HCT116 (cell line): ENCODE measurements around the gene RFLNA. TPM values are rescaled to one million over a fixed set of nuclear protein-coding genes. Genes with fewer than 3 reads are reported as not detected.

ENCODE experiments used
- ATAC-seq: fragments of 200-7000 bp; cut with Tn5 transposase; 2 replicates; pipeline ENCODE4 v1.9.1; 2020; ENCODE audit warnings: mild to moderate bottlenecking, moderate library complexity
- BruUV-seq: library from RNA; stranded (reverse); fragments of 400-500 nt; replicated peaks from 2 replicates; lab custom pipeline; 2021; lab: Mats Ljungman, UMichigan
- CTCF ChIA-PET: fragments of 300-600 bp; sonication (Branson Sonifier 250); formaldehyde crosslinking; loops from one replicate; lab custom pipeline; 2021; ENCODE audit warnings: antibody characterized with exemption; lab: Charles Lee
- POLR2A ChIA-PET: fragments of 300-600, 350-600 bp; sonication (Branson Sonifier 250); formaldehyde crosslinking; loops from one replicate; lab custom pipeline; 2021; ENCODE audit warnings: antibody characterized with exemption; lab: Charles Lee
- RAD21 ChIA-PET, 2 experiments: fragments of 300-600 bp; sonication (Branson Sonifier 250); formaldehyde crosslinking; loops; one replicate each; lab custom pipeline; 2023; ENCODE audit warnings: low total read pairs in 2 of 2; ENCODE audit not compliant: uncharacterized antibody in 2 of 2, unreplicated experiment in 2 of 2, low non-redundant PET in 1 of 2; lab: Charles Lee
- DNase-seq: peaks from one replicate; pipeline ENCODE4 v3.0.0-alpha.2; 2010; ENCODE audit warnings: low read depth, low spot score
- H2AFZ ChIP-seq: fragments of 200-600 bp; shearing (Covaris generic), sonication (generic); 2 replicates; pipeline ENCODE4 v1.6.1; 2017; ENCODE audit warnings: low read depth, mixed run types, mixed read lengths, antibody characterized with exemption, low read length; ENCODE audit not compliant: poor library complexity, severe bottlenecking
- H3K27ac ChIP-seq: 2 replicates; pipeline ENCODE4 v1.5.1; 2012; ENCODE audit warnings: low read depth, low read length
- H3K27me3 ChIP-seq: fragments of 200-600 bp; sonication (generic); 2 replicates; pipeline ENCODE4 v1.6.1; 2016; ENCODE audit warnings: mixed run types, low read length, mixed read lengths; ENCODE audit not compliant: insufficient read depth
- H3K36me3 ChIP-seq, 2 experiments: fragments of 200-500 bp in 1 of 2; fragments of 200-600 bp in 1 of 2; sonication (Bioruptor generic) in 1 of 2; sonication (generic) in 1 of 2; 2 replicates each; pipeline versions ENCODE4 v1.5.1 to v1.6.1; 2014 to 2016; ENCODE audit warnings: low read length in 2 of 2, inconsistent platforms in 1 of 2, mixed read lengths in 1 of 2, mixed run types in 1 of 2; ENCODE audit not compliant: insufficient read depth in 2 of 2, control insufficient read depth in 1 of 2
- H3K4me1 ChIP-seq, 2 experiments: fragments of 200-600 bp in 1 of 2; sonication (generic) in 1 of 2; 2 replicates each; pipeline versions ENCODE4 v1.5.1 to v1.6.1; 2012 to 2017; ENCODE audit warnings: low read length in 2 of 2, inconsistent platforms in 1 of 2, mild to moderate bottlenecking in 1 of 2, mixed read lengths in 1 of 2, mixed run types in 1 of 2, moderate library complexity in 1 of 2; ENCODE audit not compliant: insufficient read depth in 2 of 2, control insufficient read depth in 1 of 2
- H3K4me2 ChIP-seq: fragments of 200-600 bp; sonication (generic); 2 replicates; pipeline ENCODE4 v1.6.1; 2017; ENCODE audit warnings: mixed run types, low read length, mixed read lengths
- H3K4me3 ChIP-seq, 2 experiments: fragments of 200-600 bp in 1 of 2; sonication (generic) in 1 of 2; replicated peaks in 1 of 2; 2 replicates each; pipeline ENCODE4 v1.5.1; 2011 to 2016; ENCODE audit warnings: low read length in 2 of 2, control low read depth in 1 of 2, low read depth in 1 of 2, mild to moderate bottlenecking in 1 of 2, mixed read lengths in 1 of 2, mixed run types in 1 of 2
- H3K79me2 ChIP-seq: fragments of 200-600 bp; sonication (generic); 2 replicates; pipeline ENCODE4 v1.6.1; 2017; ENCODE audit warnings: mild to moderate bottlenecking, mixed run types, low read length, moderate library complexity, mixed read lengths; ENCODE audit not compliant: insufficient read depth
- H3K9ac ChIP-seq: fragments of 200-600 bp; sonication (generic); 2 replicates; pipeline ENCODE4 v1.6.1; 2016; ENCODE audit warnings: low read length, mixed read lengths
- H3K9me2 ChIP-seq: fragments of 200-600 bp; sonication (generic), shearing (Covaris generic); 2 replicates; pipeline ENCODE4 v1.6.1; 2017; ENCODE audit warnings: mixed run types, mild to moderate bottlenecking, moderate library complexity; ENCODE audit not compliant: insufficient read depth
- H3K9me3 ChIP-seq, 2 experiments: fragments of 200-500 bp in 1 of 2; fragments of 200-600 bp in 1 of 2; sonication (Bioruptor generic) in 1 of 2; sonication (generic) in 1 of 2; 2 replicates each; pipeline ENCODE4 v1.6.1; 2014 to 2017; ENCODE audit warnings: low read length in 2 of 2, mixed read lengths in 2 of 2, inconsistent platforms in 1 of 2, low read depth in 1 of 2, mild to moderate bottlenecking in 1 of 2, mixed run types in 1 of 2, moderate library complexity in 1 of 2; ENCODE audit not compliant: control insufficient read depth in 1 of 2, insufficient read depth in 1 of 2
- H4K20me1 ChIP-seq: fragments of 200-600 bp; sonication (generic), shearing (Covaris generic); 2 replicates; pipeline ENCODE4 v1.6.1; 2017; ENCODE audit warnings: mixed run types, mild to moderate bottlenecking, moderate library complexity; ENCODE audit not compliant: insufficient read depth
- CBX3 ChIP-seq: IDR thresholded peaks from 2 replicates; pipeline ENCODE4 v1.6.1; 2012; ENCODE audit warnings: low read depth
- CEBPB ChIP-seq: IDR thresholded peaks from 2 replicates; pipeline ENCODE4 v1.6.1; 2012; ENCODE audit warnings: low read depth
- EGR1 ChIP-seq: IDR thresholded peaks from 2 replicates; pipeline ENCODE4 v1.6.1; 2012; ENCODE audit warnings: low read depth
- ELF1 ChIP-seq: IDR thresholded peaks from 2 replicates; pipeline ENCODE4 v1.6.1; 2012; ENCODE audit warnings: low read depth, borderline replicate concordance
- EZH2 ChIP-seq: fragments of 200-600 bp; sonication (generic); IDR thresholded peaks from 2 replicates; pipeline ENCODE4 v1.6.1; 2017; ENCODE audit warnings: antibody characterized with exemption, mixed run types
- EZH2phosphoT487 ChIP-seq: fragments of 200-600 bp; IDR thresholded peaks from 2 replicates; pipeline ENCODE4 v1.6.1; 2018; ENCODE audit warnings: antibody characterized with exemption, borderline replicate concordance
- FOSL1 ChIP-seq: IDR thresholded peaks from 2 replicates; pipeline ENCODE4 v1.6.1; 2012; ENCODE audit warnings: low read depth
- JUND ChIP-seq: IDR thresholded peaks from 2 replicates; pipeline ENCODE4 v1.6.1; 2012
- POLR2A ChIP-seq: IDR thresholded peaks from 2 replicates; pipeline ENCODE4 v1.7.0; 2011; ENCODE audit warnings: borderline replicate concordance; ENCODE audit not compliant: insufficient read depth, insufficient read length; ENCODE audit errors: extremely low read depth
- POLR2AphosphoS5 ChIP-seq: IDR thresholded peaks from 2 replicates; pipeline ENCODE4 v1.6.1; 2011; ENCODE audit warnings: mild to moderate bottlenecking, low read depth, low read length, moderate library complexity
- RAD21 ChIP-seq: IDR thresholded peaks from 2 replicates; pipeline ENCODE4 v1.6.1; 2012; ENCODE audit warnings: low read depth, mild to moderate bottlenecking
- SIN3A ChIP-seq: IDR thresholded peaks from 2 replicates; pipeline ENCODE4 v1.6.1; 2012; ENCODE audit warnings: low read depth
- SP1 ChIP-seq: IDR thresholded peaks from 2 replicates; pipeline ENCODE4 v1.6.1; 2012; ENCODE audit warnings: low read depth
- TCF7L2 ChIP-seq: IDR thresholded peaks from 2 replicates; pipeline ENCODE4 v1.7.0; 2011; ENCODE audit warnings: borderline replicate concordance, inconsistent platforms; ENCODE audit not compliant: insufficient read depth, insufficient read length; ENCODE audit errors: extremely low read depth
- YY1 ChIP-seq: IDR thresholded peaks from 2 replicates; pipeline ENCODE4 v1.6.1; 2011; ENCODE audit warnings: low read length, low read depth, moderate library complexity, mild to moderate bottlenecking; ENCODE audit not compliant: insufficient replicate concordance; ENCODE audit errors: extremely low read depth
- ZFX ChIP-seq: fragments of 450-650 bp; IDR thresholded peaks from 2 replicates; pipeline ENCODE4 v1.6.1; 2017
- intact Hi-C: fragments of 100-400 bp; cut with micrococcal nuclease; formaldehyde crosslinking; loops from 2 replicates; pipeline ENCODE4 v1.10.0; 2022
- total RNA-seq: library from RNA; stranded (reverse); gene quantifications from one replicate; pipeline ENCODE4 v1.2.1, GENCODE V29; 2021; ENCODE audit not compliant: unreplicated experiment
- TF ChIP-seq, protein P1 (sequence below): IDR thresholded peaks from 2 replicates; pipeline ENCODE4 v1.6.1; 2011; ENCODE audit warnings: mild to moderate bottlenecking, low read length, moderate library complexity; ENCODE audit not compliant: insufficient replicate concordance; ENCODE audit errors: extremely low read depth
- TF ChIP-seq, protein P2 (sequence below), 3 experiments: fragments of 200-600 bp in 1 of 3; sonication (generic) in 1 of 3; IDR thresholded peaks in 2 of 3; conservative IDR thresholded peaks in 1 of 3; 2 replicates each; pipeline ENCODE4 v1.5.1; 2012 to 2017; ENCODE audit warnings: low read depth in 2 of 3, low read length in 2 of 3, antibody characterized with exemption in 1 of 3, borderline replicate concordance in 1 of 3, control low read depth in 1 of 3, mild to moderate bottlenecking in 1 of 3, mixed read lengths in 1 of 3, mixed run types in 1 of 3, moderate library complexity in 1 of 3; ENCODE audit not compliant: insufficient read depth in 1 of 3
- TF ChIP-seq, protein P3 (sequence below): IDR thresholded peaks from 2 replicates; pipeline ENCODE4 v1.6.1; 2012; ENCODE audit warnings: low read depth
- TF ChIP-seq, protein P4 (sequence below): IDR thresholded peaks from 2 replicates; pipeline ENCODE4 v1.6.1; 2012

The RFLNA gene
- total RNA-seq, 1 experiment from 2014 or later = not detected

DNA sequence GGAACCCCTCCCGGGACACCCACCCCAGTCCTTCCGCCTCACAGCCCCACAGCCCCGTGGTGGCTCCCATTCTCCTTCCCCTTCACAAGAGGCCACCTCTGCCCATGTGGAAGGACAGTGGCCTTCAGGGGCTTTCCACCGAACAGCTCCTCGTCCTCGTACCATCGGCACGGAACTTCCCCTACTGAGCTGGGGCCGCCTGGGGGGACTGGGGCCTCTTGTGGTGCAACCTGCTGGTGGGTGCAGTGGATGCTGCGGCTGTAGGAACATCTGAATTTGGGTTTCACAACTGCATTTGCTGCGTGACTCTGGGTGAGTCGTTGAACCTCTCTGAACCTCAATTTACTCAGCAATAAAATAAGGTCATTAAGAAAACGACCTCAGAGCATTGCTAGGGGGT lies 50.9 kb downstream of the RFLNA start:
- H3K4me3 ChIP-seq = no peak overlapping the region
- DNase-seq = no peak
- no peaks in the 10 kb centered on the region for H3K79me2 ChIP-seq
- H3K4me1 ChIP-seq = no peaks in the 10 kb centered on the region
- RAD21 ChIA-PET = no interaction called here
- no peaks in the 10 kb centered on the region for H4K20me1 ChIP-seq
- no peaks in the 10 kb centered on the region for H3K9me3 ChIP-seq
- H2AFZ ChIP-seq = no peak overlapping the region
- no peak overlapping the region for H3K9ac ChIP-seq
- no peaks in the 10 kb centered on the region for H3K27me3 ChIP-seq
- CTCF ChIA-PET = interaction anchor here (1.3 kb wide), 1 partner anchor 13 kb away, joined by 3 read pairs; no protein-coding TSS in a partner anchor
- POLR2A ChIA-PET = no interaction called here
- TF ChIP-seq SP1 (no peak), EZH2phosphoT487 (no peak), YY1 (no peak), ZFX (no peak), ELF1 (no peak), POLR2A (no peak), RAD21 (no peak), JUND (no peak), CBX3 (no peak), EZH2 (no peak), SIN3A (no peak), POLR2AphosphoS5 (no peak), CEBPB (no peak), TCF7L2 (no peak), EGR1 (no peak), FOSL1 (no peak)
- TF ChIP-seq, protein P1, sequence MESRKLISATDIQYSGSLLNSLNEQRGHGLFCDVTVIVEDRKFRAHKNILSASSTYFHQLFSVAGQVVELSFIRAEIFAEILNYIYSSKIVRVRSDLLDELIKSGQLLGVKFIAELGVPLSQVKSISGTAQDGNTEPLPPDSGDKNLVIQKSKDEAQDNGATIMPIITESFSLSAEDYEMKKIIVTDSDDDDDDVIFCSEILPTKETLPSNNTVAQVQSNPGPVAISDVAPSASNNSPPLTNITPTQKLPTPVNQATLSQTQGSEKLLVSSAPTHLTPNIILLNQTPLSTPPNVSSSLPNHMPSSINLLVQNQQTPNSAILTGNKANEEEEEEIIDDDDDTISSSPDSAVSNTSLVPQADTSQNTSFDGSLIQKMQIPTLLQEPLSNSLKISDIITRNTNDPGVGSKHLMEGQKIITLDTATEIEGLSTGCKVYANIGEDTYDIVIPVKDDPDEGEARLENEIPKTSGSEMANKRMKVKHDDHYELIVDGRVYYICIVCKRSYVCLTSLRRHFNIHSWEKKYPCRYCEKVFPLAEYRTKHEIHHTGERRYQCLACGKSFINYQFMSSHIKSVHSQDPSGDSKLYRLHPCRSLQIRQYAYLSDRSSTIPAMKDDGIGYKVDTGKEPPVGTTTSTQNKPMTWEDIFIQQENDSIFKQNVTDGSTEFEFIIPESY = no peak
- TF ChIP-seq, protein P2, sequence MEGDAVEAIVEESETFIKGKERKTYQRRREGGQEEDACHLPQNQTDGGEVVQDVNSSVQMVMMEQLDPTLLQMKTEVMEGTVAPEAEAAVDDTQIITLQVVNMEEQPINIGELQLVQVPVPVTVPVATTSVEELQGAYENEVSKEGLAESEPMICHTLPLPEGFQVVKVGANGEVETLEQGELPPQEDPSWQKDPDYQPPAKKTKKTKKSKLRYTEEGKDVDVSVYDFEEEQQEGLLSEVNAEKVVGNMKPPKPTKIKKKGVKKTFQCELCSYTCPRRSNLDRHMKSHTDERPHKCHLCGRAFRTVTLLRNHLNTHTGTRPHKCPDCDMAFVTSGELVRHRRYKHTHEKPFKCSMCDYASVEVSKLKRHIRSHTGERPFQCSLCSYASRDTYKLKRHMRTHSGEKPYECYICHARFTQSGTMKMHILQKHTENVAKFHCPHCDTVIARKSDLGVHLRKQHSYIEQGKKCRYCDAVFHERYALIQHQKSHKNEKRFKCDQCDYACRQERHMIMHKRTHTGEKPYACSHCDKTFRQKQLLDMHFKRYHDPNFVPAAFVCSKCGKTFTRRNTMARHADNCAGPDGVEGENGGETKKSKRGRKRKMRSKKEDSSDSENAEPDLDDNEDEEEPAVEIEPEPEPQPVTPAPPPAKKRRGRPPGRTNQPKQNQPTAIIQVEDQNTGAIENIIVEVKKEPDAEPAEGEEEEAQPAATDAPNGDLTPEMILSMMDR (IDR thresholded peaks at IDR 0.05 in 2 of 3, conservative IDR thresholded peaks at IDR 0.05 in 1 of 3; ENCODE audit: borderline replicate concordance in 1 of 3, insufficient read depth in 1 of 3, low read depth in 2 of 3, low read length in 2 of 3) = no peak
- TF ChIP-seq, protein P3, sequence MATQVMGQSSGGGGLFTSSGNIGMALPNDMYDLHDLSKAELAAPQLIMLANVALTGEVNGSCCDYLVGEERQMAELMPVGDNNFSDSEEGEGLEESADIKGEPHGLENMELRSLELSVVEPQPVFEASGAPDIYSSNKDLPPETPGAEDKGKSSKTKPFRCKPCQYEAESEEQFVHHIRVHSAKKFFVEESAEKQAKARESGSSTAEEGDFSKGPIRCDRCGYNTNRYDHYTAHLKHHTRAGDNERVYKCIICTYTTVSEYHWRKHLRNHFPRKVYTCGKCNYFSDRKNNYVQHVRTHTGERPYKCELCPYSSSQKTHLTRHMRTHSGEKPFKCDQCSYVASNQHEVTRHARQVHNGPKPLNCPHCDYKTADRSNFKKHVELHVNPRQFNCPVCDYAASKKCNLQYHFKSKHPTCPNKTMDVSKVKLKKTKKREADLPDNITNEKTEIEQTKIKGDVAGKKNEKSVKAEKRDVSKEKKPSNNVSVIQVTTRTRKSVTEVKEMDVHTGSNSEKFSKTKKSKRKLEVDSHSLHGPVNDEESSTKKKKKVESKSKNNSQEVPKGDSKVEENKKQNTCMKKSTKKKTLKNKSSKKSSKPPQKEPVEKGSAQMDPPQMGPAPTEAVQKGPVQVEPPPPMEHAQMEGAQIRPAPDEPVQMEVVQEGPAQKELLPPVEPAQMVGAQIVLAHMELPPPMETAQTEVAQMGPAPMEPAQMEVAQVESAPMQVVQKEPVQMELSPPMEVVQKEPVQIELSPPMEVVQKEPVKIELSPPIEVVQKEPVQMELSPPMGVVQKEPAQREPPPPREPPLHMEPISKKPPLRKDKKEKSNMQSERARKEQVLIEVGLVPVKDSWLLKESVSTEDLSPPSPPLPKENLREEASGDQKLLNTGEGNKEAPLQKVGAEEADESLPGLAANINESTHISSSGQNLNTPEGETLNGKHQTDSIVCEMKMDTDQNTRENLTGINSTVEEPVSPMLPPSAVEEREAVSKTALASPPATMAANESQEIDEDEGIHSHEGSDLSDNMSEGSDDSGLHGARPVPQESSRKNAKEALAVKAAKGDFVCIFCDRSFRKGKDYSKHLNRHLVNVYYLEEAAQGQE = no peak
- TF ChIP-seq, protein P4, sequence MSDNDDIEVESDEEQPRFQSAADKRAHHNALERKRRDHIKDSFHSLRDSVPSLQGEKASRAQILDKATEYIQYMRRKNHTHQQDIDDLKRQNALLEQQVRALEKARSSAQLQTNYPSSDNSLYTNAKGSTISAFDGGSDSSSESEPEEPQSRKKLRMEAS = no peak
- H3K27ac ChIP-seq = no peak overlapping the region
- intact Hi-C loops = no loop called here
- H3K9me2 ChIP-seq = no peaks in the 10 kb centered on the region
- no peak overlapping the region for H3K4me2 ChIP-seq
- ATAC-seq = no peak
- BruUV-seq = no TSS peak
- H3K36me3 ChIP-seq = peaks cover 5 to 16% of the 10 kb centered on the region in 2 experiments; a peak in 2 of 4 replicates
